GM23248 (cell line): ENCODE measurements around the gene TPR. TPM values are rescaled to one million over a fixed set of nuclear protein-coding genes. Genes with fewer than 3 reads are reported as not detected.

Experiments
- DNase-seq: peaks from one replicate; pipeline ENCODE4 v3.0.0-alpha.2; 2015
- H2AFZ ChIP-seq: fragments of 200-600 bp; sonication (generic); 2 replicates; pipeline ENCODE4 v1.6.1; 2016; ENCODE audit warnings: antibody characterized with exemption
- H3F3A ChIP-seq: fragments of 200-600 bp; sonication (generic); 2 replicates; pipeline ENCODE4 v1.6.1; 2016; ENCODE audit warnings: mild to moderate bottlenecking, antibody characterized with exemption, mixed run types; ENCODE audit not compliant: insufficient read depth
- H3K27ac ChIP-seq: fragments of 200-600 bp; sonication (generic); 2 replicates; pipeline ENCODE4 v1.5.1; 2016; ENCODE audit warnings: mild to moderate bottlenecking
- H3K27me3 ChIP-seq: fragments of 200-600 bp; sonication (generic); replicated peaks from 2 replicates; pipeline ENCODE4 v1.6.1; 2016; ENCODE audit warnings: mild to moderate bottlenecking; ENCODE audit not compliant: insufficient read depth
- H3K36me3 ChIP-seq: fragments of 200-600 bp; sonication (generic); 2 replicates; pipeline ENCODE4 v1.6.1; 2016; ENCODE audit warnings: low read depth, mild to moderate bottlenecking
- H3K4me1 ChIP-seq: fragments of 200-600 bp; sonication (generic); 2 replicates; pipeline ENCODE4 v1.6.1; 2016; ENCODE audit warnings: mild to moderate bottlenecking; ENCODE audit not compliant: insufficient read depth
- H3K4me2 ChIP-seq: fragments of 200-600 bp; sonication (generic); one replicate; pipeline ENCODE4 v1.6.1; 2016; ENCODE audit warnings: mild to moderate bottlenecking; ENCODE audit not compliant: unreplicated experiment
- H3K4me3 ChIP-seq: fragments of 200-600 bp; sonication (generic); 2 replicates; pipeline ENCODE4 v1.5.1; 2016; ENCODE audit warnings: mild to moderate bottlenecking
- H3K79me2 ChIP-seq: fragments of 200-600 bp; sonication (generic); 2 replicates; pipeline ENCODE4 v1.6.1; 2016; ENCODE audit warnings: mild to moderate bottlenecking; ENCODE audit not compliant: insufficient read depth
- H3K9ac ChIP-seq: fragments of 200-600 bp; sonication (generic); 2 replicates; pipeline ENCODE4 v1.6.1; 2016; ENCODE audit warnings: mild to moderate bottlenecking
- H3K9me2 ChIP-seq: fragments of 200-600 bp; sonication (generic); 2 replicates; pipeline ENCODE4 v1.6.1; 2016; ENCODE audit warnings: mixed run types, mild to moderate bottlenecking, moderate library complexity; ENCODE audit not compliant: insufficient read depth
- H3K9me3 ChIP-seq: fragments of 200-600 bp; sonication (generic); one replicate; pipeline ENCODE4 v1.6.1; 2017; ENCODE audit warnings: low read depth
- H4K20me1 ChIP-seq: fragments of 200-600 bp; sonication (generic); 2 replicates; pipeline ENCODE4 v1.6.0; 2016; ENCODE audit not compliant: insufficient read depth
- EZH2 ChIP-seq: fragments of 200-600 bp; sonication (generic); IDR thresholded peaks from 2 replicates; pipeline ENCODE4 v1.6.1; 2018; ENCODE audit warnings: antibody characterized with exemption, mild to moderate bottlenecking; ENCODE audit not compliant: insufficient read depth, poor library complexity, severe bottlenecking
- EZH2phosphoT487 ChIP-seq: fragments of 200-600 bp; sonication (generic); IDR thresholded peaks from 2 replicates; pipeline ENCODE4 v1.6.1; 2018; ENCODE audit warnings: antibody characterized with exemption, moderate library complexity, mild to moderate bottlenecking, low read depth; ENCODE audit not compliant: insufficient read depth
- whole genome bisulfite sequencing, 2 experiments: methylation state at CpG; one replicate each; pipeline ENCODE4 v1.1.6; 2015 to 2017; ENCODE audit warnings: low lambda C conversion rate in 2 of 2, low coverage in 1 of 2; ENCODE audit errors: missing lambda C conversion rate in 2 of 2; 5-methylcytosine and 5-hydroxymethylcytosine counted together
- in situ Hi-C: fragments of 300-500 bp; cut with MboI; formaldehyde crosslinking; loops from 2 replicates; pipeline ENCODE4 v1.15.0; 2020
- polyA plus RNA-seq: library from polyadenylated mRNA; unstranded; fragments of >200 nt; fragmentation: Nextera tagmentation; extraction: Ambion mirVana; gene quantifications from 2 replicates; pipeline ENCODE4 v1.2.1, GENCODE V29; 2016
- total RNA-seq: library from RNA; depleted of rRNA; stranded (reverse); fragments of >200 nt; shearing (Covaris generic); gene quantifications from 2 replicates; pipeline ENCODE4 v1.2.3, GENCODE V29; 2014

TPR gene
- total and polyA plus RNA-seq, 2 experiments from 2014 or later = 46.2 to 98.2 TPM

DNA sequence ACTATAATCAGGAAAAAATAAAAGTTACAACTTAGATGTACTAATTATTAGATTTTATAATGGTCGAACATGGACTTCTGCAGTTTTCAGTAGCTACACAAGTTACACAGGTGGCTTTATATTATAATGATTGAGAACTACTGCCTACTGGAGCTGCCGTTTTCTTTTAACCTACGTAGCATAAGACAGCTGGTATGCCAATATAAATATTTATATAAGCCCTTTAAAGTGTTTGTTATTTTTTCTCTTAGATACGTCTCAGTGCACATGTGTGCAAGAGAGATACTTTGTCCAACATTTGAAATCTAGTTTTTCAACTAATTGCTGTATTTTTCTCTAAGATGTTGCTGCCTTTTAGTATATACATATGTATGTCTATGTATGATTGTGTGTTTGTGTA lies 43.5 kb upstream of the TPR start:
- Histone ChIP-seq H3K4me1 (no peaks in the 10 kb centered on the region; the same call in 1 of the 2 replicates), H3K4me2 (no peak overlapping the region), H3K4me3 (no peak overlapping the region), H3K9me2 (no peaks in the 10 kb centered on the region), H3K27ac (no peak overlapping the region), H3K9me3 (no peaks in the 10 kb centered on the region), H4K20me1 (no peaks in the 10 kb centered on the region), H2AFZ (no peak overlapping the region), H3K36me3 (peaks cover 31% of the 10 kb centered on the region), H3K79me2 (no peaks in the 10 kb centered on the region), H3F3A (no peaks in the 10 kb centered on the region), H3K9ac (no peak overlapping the region), H3K27me3 (no peaks in the 10 kb centered on the region)
- TF ChIP-seq EZH2phosphoT487 (no peak), EZH2 (no peak)
- WGBS, 2 experiments = 95 to 96% methylated on average over 4 of the region's 4 CpGs
- DNase-seq = no peak
- in situ Hi-C loops = no loop called here

DNA sequence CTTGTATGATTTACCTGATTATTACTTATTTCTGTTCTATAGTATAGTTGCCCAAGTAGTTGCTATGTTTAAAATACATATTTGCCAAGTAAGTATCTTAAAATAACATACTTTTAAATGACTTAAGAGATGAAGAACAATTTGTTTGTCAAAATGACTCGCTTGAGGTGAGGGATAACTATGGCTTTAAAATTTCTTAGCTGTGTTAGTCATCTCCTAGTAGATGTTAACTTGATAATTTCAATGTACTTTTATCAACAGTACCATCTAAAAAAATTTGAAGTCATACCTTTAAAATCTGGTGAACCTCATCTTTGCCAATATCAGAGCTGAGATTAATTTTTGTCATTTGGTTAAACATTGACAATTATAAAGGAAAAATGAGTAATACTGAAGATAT lies 38.3 kb upstream of the TPR start:
- Histone ChIP-seq H3K9ac (no peak overlapping the region), H3K4me2 (no peak overlapping the region), H3K9me3 (no peaks in the 10 kb centered on the region), H3K4me3 (no peak overlapping the region), H3F3A (no peaks in the 10 kb centered on the region), H3K27ac (no peak overlapping the region), H3K9me2 (no peaks in the 10 kb centered on the region), H3K79me2 (no peaks in the 10 kb centered on the region), H3K27me3 (no peaks in the 10 kb centered on the region), H3K4me1 (peaks cover 9% of the 10 kb centered on the region), H2AFZ (no peak overlapping the region), H3K36me3 (peaks cover 48% of the 10 kb centered on the region), H4K20me1 (no peaks in the 10 kb centered on the region)
- in situ Hi-C loops = no loop called here
- 88 to 91% methylated on average over 1 of the region's 1 CpG for WGBS, 2 experiments
- DNase-seq = peak; percentile 26
- TF ChIP-seq EZH2 (no peak), EZH2phosphoT487 (no peak)

DNA sequence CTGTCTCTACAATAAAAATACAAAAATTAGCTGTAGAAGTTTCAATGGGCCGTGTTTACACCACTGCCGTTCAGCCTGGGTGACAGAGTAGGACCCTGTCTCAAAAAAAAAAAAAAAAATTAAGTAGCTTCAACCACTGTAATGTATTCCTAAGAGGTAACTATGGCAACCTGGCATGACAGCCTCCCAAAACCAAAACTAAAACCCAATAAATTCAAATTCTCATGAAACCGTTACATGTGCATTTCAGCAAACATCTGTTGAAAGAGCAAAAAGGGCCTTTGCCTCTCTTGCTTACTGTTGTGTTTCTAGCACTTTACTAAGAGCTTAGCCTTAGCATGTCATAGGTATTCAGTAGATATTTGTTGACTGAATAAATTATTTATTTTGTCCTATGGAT lies 34.0 kb upstream of the TPR start:
- no peak overlapping the region for H3K9ac ChIP-seq
- no peaks in the 10 kb centered on the region for H3K27me3 ChIP-seq
- 71 to 80% methylated on average over 3 of the region's 3 CpGs for WGBS, 2 experiments
- in situ Hi-C loops = loop anchor here (10.0 kb wide), 1 partner anchor 576 kb away; no protein-coding TSS in a partner anchor
- no peaks in the 10 kb centered on the region for H3K9me3 ChIP-seq
- H4K20me1 ChIP-seq = no peaks in the 10 kb centered on the region
- no peak overlapping the region for H3K27ac ChIP-seq
- H3K4me1 ChIP-seq = peaks cover 18% of the 10 kb centered on the region
- no peak for TF ChIP-seq EZH2phosphoT487
- no peak for TF ChIP-seq EZH2
- no peak overlapping the region for H2AFZ ChIP-seq
- no peak overlapping the region for H3K4me3 ChIP-seq
- no peaks in the 10 kb centered on the region for H3K79me2 ChIP-seq
- no peaks in the 10 kb centered on the region for H3K9me2 ChIP-seq
- no peaks in the 10 kb centered on the region for H3F3A ChIP-seq
- DNase-seq = no peak
- H3K36me3 ChIP-seq = peaks cover 68% of the 10 kb centered on the region
- H3K4me2 ChIP-seq = no peak overlapping the region

DNA sequence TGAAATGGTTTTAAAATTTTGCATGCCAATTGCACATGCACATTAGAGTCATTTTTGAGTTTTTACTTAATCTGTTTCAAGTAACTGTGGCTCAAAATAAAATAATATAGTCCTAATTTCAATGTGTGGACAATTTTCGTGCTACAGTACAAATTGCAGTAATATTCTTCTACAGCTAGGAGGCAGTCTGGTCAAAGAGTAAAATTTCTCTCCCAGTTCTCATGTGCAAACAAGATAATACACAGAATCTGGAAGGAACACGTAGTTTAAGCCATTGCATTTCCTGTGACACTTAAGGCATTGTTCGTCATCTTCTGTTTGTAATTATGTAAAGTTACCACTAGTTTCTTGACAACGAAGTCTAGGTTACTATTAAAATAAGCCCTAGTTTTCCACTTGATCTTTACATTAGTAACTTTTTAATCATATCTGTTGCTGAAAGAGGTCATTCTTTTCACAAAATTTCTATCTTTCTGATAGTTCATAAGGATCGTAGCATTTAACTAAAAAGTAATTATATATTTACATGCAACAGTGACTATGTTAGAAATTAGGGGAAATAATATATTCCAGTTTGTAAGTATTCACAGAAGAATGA lies 29.5 kb upstream of the TPR start:
- Histone ChIP-seq H3K36me3 (peaks cover 51% of the 10 kb centered on the region), H3K27ac (peak overlapping the region; percentile 58), H3K4me1 (peaks cover 20% of the 10 kb centered on the region), H3K9me3 (no peaks in the 10 kb centered on the region), H2AFZ (no peak overlapping the region), H3K27me3 (no peaks in the 10 kb centered on the region), H3K9ac (peak overlapping the region; percentile 57), H3F3A (peaks cover 15% of the 10 kb centered on the region; the same call in 1 of the 2 replicates), H3K4me3 (no peak overlapping the region), H3K4me2 (peak overlapping the region; percentile 20), H4K20me1 (no peaks in the 10 kb centered on the region), H3K79me2 (no peaks in the 10 kb centered on the region), H3K9me2 (no peaks in the 10 kb centered on the region)
- WGBS, 2 experiments = 12 to 13% methylated on average over 5 of the region's 5 CpGs
- in situ Hi-C loops = loop anchor here (10.0 kb wide), 1 partner anchor 580 kb away; no protein-coding TSS in a partner anchor
- peak; percentile 85 for DNase-seq
- no peak for TF ChIP-seq EZH2phosphoT487
- TF ChIP-seq EZH2 = no peak
